Endothelial cell of umbilical vein (primary cell): ENCODE measurements around the gene GNPTAB.

Experiments
- CTCF ChIP-seq, 2 donors: IDR thresholded peaks; 1 replicate in 1 of 2; 2 replicates in 1 of 2; pipeline ENCODE4 v1.5.1; 2011; ENCODE audit warnings: low read length in 2 of 2, mild to moderate bottlenecking in 2 of 2, moderate library complexity in 2 of 2, control low read depth in 1 of 2, inconsistent platforms in 1 of 2, low read depth in 1 of 2; ENCODE audit not compliant: insufficient read depth in 1 of 2; ENCODE audit errors: extremely low read depth in 1 of 2
- EZH2 ChIP-seq: IDR thresholded peaks from 2 replicates; pipeline ENCODE4 v1.6.1; 2012; ENCODE audit warnings: borderline replicate concordance, low read depth, mild to moderate bottlenecking, moderate library complexity, low read length, inconsistent platforms; ENCODE audit not compliant: severe bottlenecking
- FOS ChIP-seq: IDR thresholded peaks from 2 replicates; pipeline ENCODE4 v1.6.1; 2011; ENCODE audit warnings: mild to moderate bottlenecking, low read length, moderate library complexity, borderline replicate concordance; ENCODE audit not compliant: insufficient read depth
- JUN ChIP-seq: IDR thresholded peaks from 2 replicates; pipeline ENCODE4 v1.6.1; 2011; ENCODE audit warnings: borderline replicate concordance, low read depth; ENCODE audit not compliant: insufficient read length, insufficient read depth
- MYC ChIP-seq: IDR thresholded peaks from one replicate; pipeline ENCODE4 v1.6.1; 2011; ENCODE audit warnings: mild to moderate bottlenecking, low read depth, low read length
- POLR2A ChIP-seq: IDR thresholded peaks from 2 replicates; pipeline ENCODE4 v1.6.1; 2012; ENCODE audit warnings: low read depth, mild to moderate bottlenecking, control low read depth, low read length
- POLR2AphosphoS5 ChIP-seq: IDR thresholded peaks from 2 replicates; pipeline ENCODE4 v1.6.1; 2012; ENCODE audit warnings: low read depth, mild to moderate bottlenecking, control low read depth, low read length, moderate library complexity; ENCODE audit not compliant: insufficient read depth
- TF ChIP-seq, protein P1 (sequence below): IDR thresholded peaks from 2 replicates; pipeline ENCODE4 v1.6.1; 2011; ENCODE audit not compliant: insufficient read depth, insufficient read length

- TF ChIP-seq POLR2AphosphoS5 (no peak), JUN (no peak), CTCF (IDR thresholded peaks at IDR 0.05; ENCODE audit: extremely low read depth in 1 of 2, insufficient read depth in 1 of 2, low read depth in 1 of 2, low read length in 2 of 2) (no peak), EZH2 (no peak), POLR2A (no peak), FOS (no peak), MYC (no peak)
- TF ChIP-seq, protein P1, sequence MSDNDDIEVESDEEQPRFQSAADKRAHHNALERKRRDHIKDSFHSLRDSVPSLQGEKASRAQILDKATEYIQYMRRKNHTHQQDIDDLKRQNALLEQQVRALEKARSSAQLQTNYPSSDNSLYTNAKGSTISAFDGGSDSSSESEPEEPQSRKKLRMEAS: no peak
These were observed 50.2 kb downstream of the GNPTAB start for GRCh38 chr12:101780599-101780998.
